MM.1S (cell line): ENCODE results near the gene WDR37.

Experiments
- EZH2 ChIP-seq: fragments of 300-600 bp; sonication (generic); optimal IDR thresholded peaks from 2 replicates; pipeline ENCODE3; 2017; ENCODE audit warnings: low read depth, mild to moderate bottlenecking, antibody characterized with exemption, low read length, mixed read lengths
- EZH2phosphoT487 ChIP-seq: fragments of 300-600 bp; sonication (generic); IDR thresholded peaks from 2 replicates; pipeline ENCODE4 v1.6.1; 2018; ENCODE audit warnings: antibody characterized with exemption, low read length
- TF ChIP-seq, protein P1 (sequence below): fragments of 300-600 bp; sonication (generic); IDR thresholded peaks from 2 replicates; pipeline ENCODE4 v1.5.1; 2016; ENCODE audit warnings: antibody characterized with exemption, low read length, mixed read lengths

DNA sequence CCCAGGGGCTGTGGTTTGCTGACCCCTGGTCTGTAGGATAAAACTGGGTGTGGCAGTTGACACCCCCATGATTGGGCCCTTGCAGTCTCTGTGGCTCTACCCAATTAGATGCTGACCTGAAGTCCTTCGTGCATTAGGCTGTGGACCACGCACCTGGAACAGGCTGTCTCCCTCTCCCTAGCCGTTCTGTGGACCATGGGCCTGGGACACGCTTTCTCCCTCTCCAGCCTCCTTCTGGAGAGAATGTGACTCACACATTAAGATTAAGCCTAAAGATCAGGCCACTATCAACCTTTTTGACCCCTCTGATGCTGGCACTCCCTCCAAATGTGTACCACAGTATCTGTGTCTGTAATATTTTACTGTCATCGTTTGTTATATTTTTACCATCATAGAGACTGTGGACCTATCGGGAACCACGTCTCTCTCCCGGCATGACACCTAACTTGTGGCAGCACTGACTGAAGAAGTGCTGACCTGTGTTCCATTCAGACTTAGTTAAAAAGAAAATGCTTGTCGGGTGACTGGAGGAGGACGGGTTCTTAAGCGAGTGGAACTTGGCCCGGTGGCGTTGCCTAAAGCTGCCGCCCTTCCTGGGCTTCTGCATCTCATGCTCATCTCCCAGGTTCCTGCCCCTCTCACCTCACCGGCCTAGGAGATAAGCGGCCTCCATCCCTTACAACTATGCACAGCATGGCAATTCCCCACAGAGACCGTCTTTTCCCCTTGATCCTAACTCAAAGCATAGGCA lies 92.8 kb downstream of the WDR37 start:
- TF ChIP-seq, protein P1, sequence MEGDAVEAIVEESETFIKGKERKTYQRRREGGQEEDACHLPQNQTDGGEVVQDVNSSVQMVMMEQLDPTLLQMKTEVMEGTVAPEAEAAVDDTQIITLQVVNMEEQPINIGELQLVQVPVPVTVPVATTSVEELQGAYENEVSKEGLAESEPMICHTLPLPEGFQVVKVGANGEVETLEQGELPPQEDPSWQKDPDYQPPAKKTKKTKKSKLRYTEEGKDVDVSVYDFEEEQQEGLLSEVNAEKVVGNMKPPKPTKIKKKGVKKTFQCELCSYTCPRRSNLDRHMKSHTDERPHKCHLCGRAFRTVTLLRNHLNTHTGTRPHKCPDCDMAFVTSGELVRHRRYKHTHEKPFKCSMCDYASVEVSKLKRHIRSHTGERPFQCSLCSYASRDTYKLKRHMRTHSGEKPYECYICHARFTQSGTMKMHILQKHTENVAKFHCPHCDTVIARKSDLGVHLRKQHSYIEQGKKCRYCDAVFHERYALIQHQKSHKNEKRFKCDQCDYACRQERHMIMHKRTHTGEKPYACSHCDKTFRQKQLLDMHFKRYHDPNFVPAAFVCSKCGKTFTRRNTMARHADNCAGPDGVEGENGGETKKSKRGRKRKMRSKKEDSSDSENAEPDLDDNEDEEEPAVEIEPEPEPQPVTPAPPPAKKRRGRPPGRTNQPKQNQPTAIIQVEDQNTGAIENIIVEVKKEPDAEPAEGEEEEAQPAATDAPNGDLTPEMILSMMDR: no peak
- TF ChIP-seq EZH2phosphoT487 (no peak), EZH2 (no peak)
